Peyer's patch (tissue), 4 donors: ENCODE data around the gene UNC13C.

Experiments
- CTCF ChIP-seq, 6 experiments: fragments of 450-650 bp in 4 of 6; fragments of 200-600 bp in 2 of 6; sonication (generic) in 1 of 6; IDR thresholded peaks; one replicate each; pipeline ENCODE4 v1.5.1; 2017 to 2019; ENCODE audit warnings: antibody characterized with exemption in 6 of 6, mild to moderate bottlenecking in 3 of 6, moderate library complexity in 1 of 6
- POLR2A ChIP-seq, 2 donors: fragments of 450-650 bp; IDR thresholded peaks; one replicate each; pipeline ENCODE4 v1.5.1; 2017; ENCODE audit warnings: antibody characterized with exemption in 2 of 2, mild to moderate bottlenecking in 2 of 2, moderate library complexity in 2 of 2

GRCh38 chr15:54083991-54084390 lies 105.8 kb downstream of the UNC13C start:
- no peak for TF ChIP-seq CTCF (IDR thresholded peaks at IDR 0.05)
- no peak for TF ChIP-seq POLR2A (IDR thresholded peaks at IDR 0.05)
